ENCODE measurements around the gene SIGLECL1.

SIGLECL1 gene

GRCh38 chr19:51296336-51297093 lies 45.6 kb downstream of the SIGLECL1 start:
- no peaks in the 10 kb centered on the region for H3K4me1 ChIP-seq (ENCODE audit: control insufficient read depth, insufficient read depth, low read length, unreplicated experiment)
- H2AFZ ChIP-seq (ENCODE audit: low read length, unreplicated experiment), result no peak overlapping the region

GRCh38 chr19:51297406-51297805 lies 46.5 kb downstream of the SIGLECL1 start:
- Histone ChIP-seq H3K4me1 (ENCODE audit: control insufficient read depth, insufficient read depth, low read length, unreplicated experiment) (no peaks in the 10 kb centered on the region), H3K79me2 (ENCODE audit: control insufficient read depth, insufficient read depth, low read length, unreplicated experiment) (no peaks in the 10 kb centered on the region), H3K4me3 (ENCODE audit: low read depth, low read length) (no peak overlapping the region), H3K27ac (ENCODE audit: low read depth, low read length) (no peak overlapping the region), H3K27me3 (ENCODE audit: insufficient read depth, low read length) (peaks cover 55% of the 10 kb centered on the region), H3K36me3 (ENCODE audit: insufficient read depth, low read length) (no peaks in the 10 kb centered on the region), H2AFZ (ENCODE audit: low read length, unreplicated experiment) (no peak overlapping the region)

More at GRCh38 chr19:51296336-51297093, 45.6 kb downstream of the SIGLECL1 start:
- H3K36me3 ChIP-seq (ENCODE audit: insufficient read depth, low read length), result no peaks in the 10 kb centered on the region
- H3K27ac ChIP-seq (ENCODE audit: low read depth, low read length), result no peak overlapping the region
- H3K4me3 ChIP-seq (ENCODE audit: low read depth, low read length), result no peak overlapping the region
- H3K79me2 ChIP-seq (ENCODE audit: control insufficient read depth, insufficient read depth, low read length, unreplicated experiment), result no peaks in the 10 kb centered on the region
- H3K27me3 ChIP-seq (ENCODE audit: insufficient read depth, low read length), result peaks cover 51% of the 10 kb centered on the region

GRCh38 chr19:51301266-51301665 lies 50.4 kb downstream of the SIGLECL1 start:
- H3K79me2 ChIP-seq (ENCODE audit: control insufficient read depth, insufficient read depth, low read length, unreplicated experiment), result no peaks in the 10 kb centered on the region
- H2AFZ ChIP-seq (ENCODE audit: low read length, unreplicated experiment), result no peak overlapping the region
- peaks cover 30% of the 10 kb centered on the region for H3K27me3 ChIP-seq (ENCODE audit: insufficient read depth, low read length)
- no peaks in the 10 kb centered on the region for H3K36me3 ChIP-seq (ENCODE audit: insufficient read depth, low read length)
- no peaks in the 10 kb centered on the region for H3K4me1 ChIP-seq (ENCODE audit: control insufficient read depth, insufficient read depth, low read length, unreplicated experiment)
- H3K27ac ChIP-seq (ENCODE audit: low read depth, low read length), result no peak overlapping the region
- H3K4me3 ChIP-seq (ENCODE audit: low read depth, low read length), result no peak overlapping the region

GRCh38 chr19:51305479-51305878 lies 54.6 kb downstream of the SIGLECL1 start:
- H3K27me3 ChIP-seq (ENCODE audit: insufficient read depth, low read length), result peaks cover 43% of the 10 kb centered on the region
- no peak overlapping the region for H2AFZ ChIP-seq (ENCODE audit: low read length, unreplicated experiment)
- no peaks in the 10 kb centered on the region for H3K36me3 ChIP-seq (ENCODE audit: insufficient read depth, low read length)
- H3K4me1 ChIP-seq (ENCODE audit: control insufficient read depth, insufficient read depth, low read length, unreplicated experiment), result no peaks in the 10 kb centered on the region
- H3K4me3 ChIP-seq (ENCODE audit: low read depth, low read length), result no peak overlapping the region
- H3K27ac ChIP-seq (ENCODE audit: low read depth, low read length), result no peak overlapping the region
- H3K79me2 ChIP-seq (ENCODE audit: control insufficient read depth, insufficient read depth, low read length, unreplicated experiment), result no peaks in the 10 kb centered on the region

- Histone ChIP-seq H2AFZ (ENCODE audit: low read length, unreplicated experiment) (no peak within 1 kb of the TSS), H3K27me3 (ENCODE audit: insufficient read depth, low read length) (peaks cover 37% of the 10 kb centered on the region), H3K79me2 (ENCODE audit: control insufficient read depth, insufficient read depth, low read length, unreplicated experiment) (no peaks in the 10 kb centered on the region), H3K36me3 (ENCODE audit: insufficient read depth, low read length) (no peaks in the 10 kb centered on the region), H3K4me1 (ENCODE audit: control insufficient read depth, insufficient read depth, low read length, unreplicated experiment) (no peaks in the 10 kb centered on the region), H3K27ac (ENCODE audit: low read depth, low read length) (no peak within 1 kb of the TSS), H3K4me3 (ENCODE audit: low read depth, low read length) (no peak within 1 kb of the TSS)
These were observed 60.7 kb downstream of the SIGLECL1 start, which contains the start of gene IGLON5 for GRCh38 chr19:51311351-51312257. Gene IGLON5, plus strand, starts transcription at chr19:51311644. Its CDS starts 204 bp downstream, at chr19:51311848.

- Histone ChIP-seq H3K4me1 (ENCODE audit: control insufficient read depth, insufficient read depth, low read length, unreplicated experiment) (no peaks in the 10 kb centered on the region), H3K27ac (ENCODE audit: low read depth, low read length) (no peak overlapping the region), H3K27me3 (ENCODE audit: insufficient read depth, low read length) (peaks cover 14% of the 10 kb centered on the region), H3K36me3 (ENCODE audit: insufficient read depth, low read length) (no peaks in the 10 kb centered on the region), H3K79me2 (ENCODE audit: control insufficient read depth, insufficient read depth, low read length, unreplicated experiment) (no peaks in the 10 kb centered on the region), H2AFZ (ENCODE audit: low read length, unreplicated experiment) (no peak overlapping the region), H3K4me3 (ENCODE audit: low read depth, low read length) (no peak overlapping the region)
These were observed 65.8 kb downstream of the SIGLECL1 start for GRCh38 chr19:51316688-51317087.

GRCh38 chr19:51317376-51317775 lies 66.5 kb downstream of the SIGLECL1 start:
- Histone ChIP-seq H3K27ac (ENCODE audit: low read depth, low read length) (no peak overlapping the region), H2AFZ (ENCODE audit: low read length, unreplicated experiment) (no peak overlapping the region), H3K27me3 (ENCODE audit: insufficient read depth, low read length) (peaks cover 9% of the 10 kb centered on the region), H3K79me2 (ENCODE audit: control insufficient read depth, insufficient read depth, low read length, unreplicated experiment) (no peaks in the 10 kb centered on the region), H3K4me3 (ENCODE audit: low read depth, low read length) (no peak overlapping the region), H3K36me3 (ENCODE audit: insufficient read depth, low read length) (no peaks in the 10 kb centered on the region), H3K4me1 (ENCODE audit: control insufficient read depth, insufficient read depth, low read length, unreplicated experiment) (no peaks in the 10 kb centered on the region)

- H3K4me3 ChIP-seq (ENCODE audit: low read depth, low read length), result no peak overlapping the region
- no peaks in the 10 kb centered on the region for H3K79me2 ChIP-seq (ENCODE audit: control insufficient read depth, insufficient read depth, low read length, unreplicated experiment)
- no peak overlapping the region for H2AFZ ChIP-seq (ENCODE audit: low read length, unreplicated experiment)
- peaks cover 7% of the 10 kb centered on the region for H3K27me3 ChIP-seq (ENCODE audit: insufficient read depth, low read length)
- H3K4me1 ChIP-seq (ENCODE audit: control insufficient read depth, insufficient read depth, low read length, unreplicated experiment), result no peaks in the 10 kb centered on the region
- no peaks in the 10 kb centered on the region for H3K36me3 ChIP-seq (ENCODE audit: insufficient read depth, low read length)
- H3K27ac ChIP-seq (ENCODE audit: low read depth, low read length), result no peak overlapping the region
These were observed 67.1 kb downstream of the SIGLECL1 start for GRCh38 chr19:51317968-51318367.
